ENCODE results near the gene MAPKAPK5. TPM values are rescaled to one million over a fixed set of nuclear protein-coding genes. Genes with fewer than 3 reads are reported as not detected.
"Not testable (repeated sequence)": the region's sequence is repeated elsewhere in the genome, so short reads cannot be mapped to it uniquely, and the experiment has no call there.

Gene MAPKAPK5
- total RNA-seq, 2 donors from 2014 or later: 48.5 to 80.6 TPM

GRCh38 chr12:111826992-111827391, 15.0 kb upstream of the MAPKAPK5 start:
- no peaks in the 10 kb centered on the region for H3K9me3 ChIP-seq
- no peak overlapping the region for H3K4me3 ChIP-seq
- 80% methylated on average over 2 of the region's 2 CpGs for WGBS
- TF ChIP-seq CTCF (IDR thresholded peaks at IDR 0.05) (no peak), POLR2AphosphoS5 (IDR thresholded peaks at IDR 0.05) (no peak), POLR2A (IDR thresholded peaks at IDR 0.05) (no peak)
- H3K4me1 ChIP-seq (replicated peaks): peaks cover 2% of the 10 kb centered on the region
- no peaks in the 10 kb centered on the region for H3K36me3 ChIP-seq
- intact Hi-C loops (cut with DNase I): no loop called here
- no peak overlapping the region for H3K27ac ChIP-seq
- DNase-seq (ENCODE audit: low spot score): no peak
- no peaks in the 10 kb centered on the region for H3K27me3 ChIP-seq (replicated peaks; ENCODE audit: insufficient read depth)

- H3K4me1 ChIP-seq (replicated peaks): peaks cover 2% of the 10 kb centered on the region
- H3K4me3 ChIP-seq: no peak overlapping the region
- intact Hi-C loops (cut with DNase I): no loop called here
- no peaks in the 10 kb centered on the region for H3K9me3 ChIP-seq
- H3K27me3 ChIP-seq (replicated peaks; ENCODE audit: insufficient read depth): no peaks in the 10 kb centered on the region
- H3K36me3 ChIP-seq: no peaks in the 10 kb centered on the region
- 90% methylated on average over 4 of the region's 4 CpGs for WGBS
- no peak for DNase-seq (ENCODE audit: low spot score)
- no peak overlapping the region for H3K27ac ChIP-seq
- TF ChIP-seq POLR2A (IDR thresholded peaks at IDR 0.05) (no peak), CTCF (IDR thresholded peaks at IDR 0.05) (no peak), POLR2AphosphoS5 (IDR thresholded peaks at IDR 0.05) (no peak)
Measured at GRCh38 chr12:111827907-111828306, 14.1 kb upstream of the MAPKAPK5 start.

GRCh38 chr12:111828338-111828979, 13.6 kb upstream of the MAPKAPK5 start:
- H3K27me3 ChIP-seq (replicated peaks; ENCODE audit: insufficient read depth): no peaks in the 10 kb centered on the region
- no peaks in the 10 kb centered on the region for H3K36me3 ChIP-seq
- peaks cover 2% of the 10 kb centered on the region for H3K4me1 ChIP-seq (replicated peaks)
- no peak overlapping the region for H3K27ac ChIP-seq
- intact Hi-C loops (cut with DNase I): no loop called here
- TF ChIP-seq POLR2A (IDR thresholded peaks at IDR 0.05) (no peak), POLR2AphosphoS5 (IDR thresholded peaks at IDR 0.05) (no peak), CTCF (IDR thresholded peaks at IDR 0.05) (no peak)
- no peaks in the 10 kb centered on the region for H3K9me3 ChIP-seq
- 91% methylated on average over 8 of the region's 8 CpGs for WGBS
- H3K4me3 ChIP-seq: no peak overlapping the region
- DNase-seq (ENCODE audit: low spot score): no peak

GRCh38 chr12:111829635-111830034, 12.4 kb upstream of the MAPKAPK5 start:
- DNase-seq (ENCODE audit: low spot score); H3K4me1 ChIP-seq (replicated peaks); H3K36me3 ChIP-seq; H3K9me3 ChIP-seq; H3K27ac ChIP-seq; intact Hi-C loops (cut with DNase I); H3K27me3 ChIP-seq (replicated peaks; ENCODE audit: insufficient read depth); H3K4me3 ChIP-seq: not testable (repeated sequence)
- WGBS: 65% methylated on average over 3 of the region's 3 CpGs

- H3K4me1 ChIP-seq (replicated peaks); H3K27me3 ChIP-seq (replicated peaks; ENCODE audit: insufficient read depth); H3K36me3 ChIP-seq; DNase-seq (ENCODE audit: low spot score); H3K9me3 ChIP-seq; intact Hi-C loops (cut with DNase I); H3K27ac ChIP-seq; H3K4me3 ChIP-seq: not testable (repeated sequence)
- 74% methylated on average over 22 of the region's 22 CpGs for WGBS
Measured at GRCh38 chr12:111834740-111835386, 7.2 kb upstream of the MAPKAPK5 start.

GRCh38 chr12:111835531-111836181, 6.4 kb upstream of the MAPKAPK5 start:
- H3K4me1 ChIP-seq (replicated peaks); H3K27me3 ChIP-seq (replicated peaks; ENCODE audit: insufficient read depth); H3K9me3 ChIP-seq; H3K27ac ChIP-seq; H3K4me3 ChIP-seq; DNase-seq (ENCODE audit: low spot score); H3K36me3 ChIP-seq; intact Hi-C loops (cut with DNase I): not testable (repeated sequence)
- 89% methylated on average over 20 of the region's 28 CpGs for WGBS
